HCT116 (cell line): ENCODE results near the gene IMMP2L.

Experiments used
- CTCF ChIP-seq, 3 experiments: fragments of 200-600 bp in 1 of 3; sonication (generic) in 1 of 3; IDR thresholded peaks in 2 of 3; conservative IDR thresholded peaks in 1 of 3; 2 replicates each; pipeline ENCODE4 v1.5.1; 2012 to 2017; ENCODE audit warnings: low read depth in 2 of 3, low read length in 2 of 3, antibody characterized with exemption in 1 of 3, borderline replicate concordance in 1 of 3, control low read depth in 1 of 3, mild to moderate bottlenecking in 1 of 3, mixed read lengths in 1 of 3, mixed run types in 1 of 3, moderate library complexity in 1 of 3; ENCODE audit not compliant: insufficient read depth in 1 of 3
- EZH2 ChIP-seq: fragments of 200-600 bp; sonication (generic); IDR thresholded peaks from 2 replicates; pipeline ENCODE4 v1.6.1; 2017; ENCODE audit warnings: antibody characterized with exemption, mixed run types
- JUND ChIP-seq: IDR thresholded peaks from 2 replicates; pipeline ENCODE4 v1.6.1; 2012
- POLR2AphosphoS5 ChIP-seq: IDR thresholded peaks from 2 replicates; pipeline ENCODE4 v1.6.1; 2011; ENCODE audit warnings: mild to moderate bottlenecking, low read depth, low read length, moderate library complexity
- REST ChIP-seq: IDR thresholded peaks from 2 replicates; pipeline ENCODE4 v1.6.1; 2012; ENCODE audit warnings: low read depth
- ZNF274 ChIP-seq: fragments of 200-500 bp; sonication (Bioruptor generic); IDR thresholded peaks from 2 replicates; pipeline ENCODE4 v1.6.1; 2014; ENCODE audit warnings: mild to moderate bottlenecking, low read depth, low read length, inconsistent platforms

GRCh38 chr7:110870926-110871325 lies 691.4 kb downstream of the IMMP2L start:
- TF ChIP-seq REST = no peak
- TF ChIP-seq CTCF (IDR thresholded peaks at IDR 0.05 in 2 of 3, conservative IDR thresholded peaks at IDR 0.05 in 1 of 3; ENCODE audit: borderline replicate concordance in 1 of 3, insufficient read depth in 1 of 3, low read depth in 2 of 3, low read length in 2 of 3) = no peak
- no peak for TF ChIP-seq JUND
- TF ChIP-seq POLR2AphosphoS5 = no peak
- no peak for TF ChIP-seq EZH2
- TF ChIP-seq ZNF274 = no peak
